GM19351 (cell line): ENCODE data around the gene C15orf61.

Source experiments
- ATAC-seq: cut with Tn5 transposase; IDR thresholded peaks from one replicate; pipeline ENCODE4 v1.9.1; 2021; ENCODE audit warnings: mild to moderate bottlenecking, moderate library complexity; ENCODE audit not compliant: unreplicated experiment

Gene C15orf61

DNA sequence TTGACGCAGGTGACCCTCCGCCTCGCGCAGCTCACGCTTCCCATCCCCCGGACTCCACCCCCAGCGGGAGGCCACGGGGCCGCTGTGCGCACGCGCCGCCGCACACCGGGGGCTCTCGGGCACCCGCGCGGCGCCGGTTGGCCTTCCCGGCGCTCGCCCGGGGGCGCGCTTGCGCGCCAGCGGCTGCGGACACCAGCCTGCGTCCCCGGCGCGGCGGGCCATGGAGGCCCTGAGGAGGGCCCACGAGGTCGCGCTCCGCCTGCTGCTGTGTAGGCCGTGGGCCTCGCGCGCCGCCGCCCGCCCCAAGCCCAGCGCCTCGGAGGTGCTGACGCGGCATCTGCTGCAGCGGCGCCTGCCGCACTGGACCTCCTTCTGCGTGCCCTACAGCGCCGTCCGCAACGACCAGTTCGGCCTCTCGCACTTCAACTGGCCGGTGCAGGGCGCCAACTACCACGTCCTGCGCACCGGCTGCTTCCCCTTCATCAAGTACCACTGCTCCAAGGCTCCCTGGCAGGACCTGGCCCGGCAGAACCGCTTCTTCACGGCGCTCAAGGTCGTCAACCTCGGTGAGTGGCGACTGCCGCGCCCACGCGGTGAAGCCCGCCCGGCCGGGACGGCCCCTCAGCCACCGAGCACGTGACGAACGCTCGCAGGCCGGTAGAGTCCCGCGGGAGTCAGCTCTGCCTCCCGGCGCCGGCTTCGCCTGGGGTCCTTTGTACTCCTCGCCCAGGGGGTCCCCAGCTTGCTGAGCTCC, at the start of gene C15orf61:
Gene C15orf61 (plus strand): TSS at position 103 of the 754 bp plus-strand sequence. CDS start 118 bp downstream, at position 221.
- ATAC-seq = peak; percentile 72

GRCh38 chr15:67472957-67473356, 48.0 kb upstream of the C15orf61 start:
- no peak for ATAC-seq

DNA sequence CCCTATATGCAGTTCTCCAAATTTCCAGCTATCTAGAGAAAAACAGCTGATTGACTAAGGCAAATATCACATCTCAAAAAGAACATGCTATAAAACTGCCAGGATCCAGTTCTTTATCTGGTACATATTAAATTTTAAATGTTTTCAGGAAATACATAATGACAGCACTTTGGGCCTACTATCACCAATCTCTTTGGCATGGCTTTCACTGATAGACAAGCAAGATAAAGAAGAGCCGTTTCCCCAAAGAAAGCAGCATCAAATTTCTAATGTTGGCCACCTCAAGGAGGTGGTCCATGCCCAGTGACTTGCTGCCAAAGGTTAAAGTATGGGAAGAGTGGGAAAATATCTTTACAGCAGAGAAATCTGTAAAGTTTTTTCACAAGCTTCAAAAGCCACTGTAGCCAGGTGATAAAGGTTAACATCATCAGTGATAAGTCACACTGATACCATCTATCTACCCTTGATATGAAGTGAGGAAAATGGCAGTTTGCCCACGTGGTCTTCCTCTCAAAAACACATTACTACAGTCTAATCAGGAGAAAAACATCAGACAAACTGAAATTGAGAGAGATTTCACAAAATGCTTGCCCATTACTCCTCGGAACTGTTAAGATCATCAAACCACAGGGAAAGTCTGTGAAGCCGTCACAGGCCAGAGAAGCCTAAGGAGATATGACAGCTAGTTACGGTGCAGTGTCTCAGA, 46.4 kb upstream of the C15orf61 start:
- ATAC-seq = no peak

DNA sequence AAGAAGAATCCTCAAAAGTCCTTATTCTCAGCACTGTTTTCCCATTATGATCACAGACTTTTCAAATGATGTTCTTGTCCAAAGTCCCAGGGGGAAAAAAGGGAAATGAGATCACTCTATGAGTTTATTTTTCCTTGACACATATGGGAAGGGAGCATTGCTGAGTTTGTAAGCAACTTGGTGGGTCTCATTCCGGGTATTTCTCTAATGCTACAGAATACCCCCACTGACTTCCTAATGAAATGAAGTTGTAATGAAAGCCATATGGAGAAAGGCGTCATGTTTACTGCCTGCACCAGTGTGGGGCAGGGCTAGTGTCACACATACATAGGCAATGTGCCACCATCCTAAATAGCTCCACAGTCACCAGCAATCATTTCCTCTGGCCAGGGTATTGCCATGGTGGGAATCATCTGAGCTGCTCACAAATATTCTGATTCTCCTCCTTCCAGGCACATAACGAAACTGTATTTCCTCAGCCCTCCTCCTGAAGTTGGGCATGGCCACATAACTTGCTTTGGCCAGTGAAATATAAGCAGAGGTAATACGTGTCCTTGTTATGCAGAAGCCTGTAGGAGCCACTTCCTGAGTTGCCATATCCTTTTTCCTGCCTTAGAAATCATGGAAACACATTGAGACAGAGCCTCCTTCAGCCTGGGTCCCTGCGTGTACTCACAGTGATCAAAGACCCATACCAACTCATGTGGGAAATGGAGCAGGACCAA, 41.0 kb upstream of the C15orf61 start:
- no peak for ATAC-seq

GRCh38 chr15:67480741-67481140, 40.2 kb upstream of the C15orf61 start:
- ATAC-seq = no peak

DNA sequence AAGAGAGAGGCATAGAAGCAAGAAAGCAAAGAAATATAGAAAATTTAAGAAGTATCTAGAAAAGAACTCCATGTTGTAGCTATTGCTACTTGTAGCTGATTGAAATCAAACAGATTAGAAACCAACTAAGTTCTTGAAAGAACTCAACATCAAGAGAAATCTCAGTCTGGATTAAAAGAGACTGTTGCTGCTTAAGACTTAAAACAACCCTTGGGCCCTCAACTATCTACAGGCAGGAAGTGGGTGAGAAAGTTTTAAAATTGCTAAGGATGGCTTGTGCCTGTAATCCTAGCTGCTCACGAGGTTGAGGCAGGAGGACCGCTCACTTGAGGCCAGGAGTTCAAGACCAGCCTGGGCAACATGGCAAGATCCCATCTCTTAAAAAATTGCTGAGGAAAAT, 39.3 kb upstream of the C15orf61 start:
- ATAC-seq = no peak

GRCh38 chr15:67495585-67495984, 25.3 kb upstream of the C15orf61 start:
- no peak for ATAC-seq

DNA sequence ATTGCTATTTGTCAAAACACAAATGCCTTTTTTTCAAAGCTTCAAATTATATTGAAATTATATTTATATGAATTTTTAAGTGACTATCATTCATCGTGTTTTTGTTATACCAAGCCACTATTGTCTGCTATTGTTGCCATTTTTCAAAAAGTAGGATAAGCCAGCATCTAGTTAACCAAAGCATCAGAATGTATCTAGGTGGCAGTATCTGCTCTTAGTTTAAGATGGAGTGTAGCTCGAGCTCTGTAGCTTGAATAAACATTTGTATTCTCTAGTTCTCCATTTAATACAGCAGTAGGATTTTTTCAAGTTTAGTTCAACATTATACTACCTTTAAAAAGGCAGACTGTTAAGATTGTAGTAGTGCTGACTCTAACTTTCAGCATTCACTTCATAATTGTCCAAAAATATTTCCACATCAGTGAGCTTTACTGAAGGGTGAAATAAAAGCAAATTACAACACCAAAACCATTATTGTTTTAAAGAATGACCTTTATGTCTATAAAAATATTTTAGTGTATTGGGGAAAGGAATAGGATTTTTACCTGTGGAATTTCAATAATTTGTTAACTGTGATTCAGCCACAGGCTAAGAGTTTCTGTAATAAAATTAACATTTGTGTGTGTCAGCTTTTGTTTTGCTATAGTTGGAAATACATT, 19.6 kb upstream of the C15orf61 start:
- no peak for ATAC-seq

DNA sequence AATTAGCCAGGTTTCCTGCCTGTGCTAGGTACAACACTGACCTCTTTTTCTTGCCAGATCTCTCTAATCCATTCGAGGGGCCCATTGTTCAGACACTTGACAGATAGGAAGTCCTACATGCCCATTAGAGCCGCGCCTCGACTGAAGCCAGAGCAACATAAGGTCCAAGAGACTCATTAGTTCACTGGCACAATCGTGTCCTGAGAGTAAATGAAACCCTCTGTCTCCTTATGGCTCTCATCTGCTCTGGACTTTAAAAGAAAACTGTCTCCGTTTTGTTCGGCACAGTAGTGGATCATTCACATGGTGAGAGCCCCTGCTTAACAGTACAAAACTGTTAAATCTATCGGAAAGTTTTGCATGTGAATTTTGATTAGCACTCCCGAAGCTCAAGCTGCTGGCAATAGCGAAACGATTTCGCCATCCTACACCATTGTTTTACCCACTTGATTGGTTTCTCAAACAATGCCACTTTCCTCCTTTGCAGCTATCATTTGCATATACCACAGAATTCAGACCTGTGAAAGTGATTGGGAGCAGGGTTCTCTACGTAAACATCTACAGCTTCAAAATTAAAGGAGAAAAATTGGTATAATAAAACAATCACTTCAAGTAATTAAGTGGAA, 19.0 kb upstream of the C15orf61 start:
- ATAC-seq = no peak

DNA sequence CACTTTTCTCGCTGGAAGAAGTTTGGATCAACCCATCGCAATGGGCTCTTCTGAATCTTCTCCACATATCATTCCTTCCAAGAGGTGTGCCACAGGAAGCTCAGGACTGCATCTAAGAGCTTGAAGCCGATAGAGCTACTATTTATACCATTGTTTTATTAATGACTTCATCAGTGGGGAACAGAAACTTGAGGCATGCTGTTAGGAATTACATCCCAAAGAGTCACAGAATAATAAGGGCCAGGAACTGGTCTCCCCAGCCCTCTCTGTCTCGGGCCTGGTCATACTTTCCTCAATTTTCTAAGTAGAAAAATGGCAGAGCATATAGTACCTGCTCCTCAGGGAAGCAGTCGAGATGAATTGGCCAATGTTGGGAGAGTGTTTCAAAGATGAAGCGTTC, 16.9 kb upstream of the C15orf61 start:
- no peak for ATAC-seq

GRCh38 chr15:67504796-67505195, 16.1 kb upstream of the C15orf61 start:
- no peak for ATAC-seq

GRCh38 chr15:67505675-67506572, 15.0 kb upstream of the C15orf61 start:
- no peak for ATAC-seq

DNA sequence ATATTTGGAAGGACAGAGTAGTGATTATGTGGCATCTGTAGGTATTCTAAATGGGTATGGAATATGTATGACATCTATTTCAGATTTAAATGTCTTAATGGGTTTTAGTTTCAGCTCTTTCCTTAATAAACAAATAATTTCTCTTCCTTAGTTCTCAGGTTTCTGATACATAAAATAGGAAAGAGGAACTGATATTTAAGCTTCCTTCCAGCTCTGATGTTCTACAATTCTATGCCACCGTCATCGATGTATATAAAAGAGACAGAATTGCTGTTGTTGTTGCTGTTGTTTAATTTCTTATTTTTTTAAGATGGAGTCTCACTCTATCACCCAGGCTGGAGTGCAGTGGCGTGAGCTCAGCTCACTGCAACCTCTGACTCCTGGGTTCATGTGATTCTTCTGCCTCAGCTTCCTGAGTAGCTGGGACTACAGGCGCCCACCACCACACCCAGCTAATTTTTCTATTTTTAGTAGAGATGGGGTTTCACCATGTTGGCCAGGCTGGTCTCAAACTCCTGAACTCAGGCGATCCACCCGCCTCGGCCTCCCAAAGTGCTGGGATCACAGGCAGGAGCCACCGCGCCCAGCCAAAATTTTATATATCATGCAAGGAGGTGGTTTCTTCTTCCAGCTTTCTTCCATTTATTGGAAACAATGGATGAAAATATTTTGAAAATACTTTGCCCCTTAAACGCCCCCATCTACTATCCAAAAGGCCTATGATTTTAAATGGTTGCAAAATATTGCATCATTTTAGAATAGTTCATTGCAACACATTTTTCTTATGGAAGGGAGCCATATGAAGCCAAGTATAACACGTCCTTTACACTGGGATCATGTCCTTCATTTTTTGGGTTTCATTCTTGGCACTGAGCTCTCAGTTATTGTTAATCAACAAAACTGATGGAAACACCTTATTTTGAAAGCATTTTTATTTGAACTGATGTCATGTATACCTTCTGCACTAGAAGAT, 13.9 kb upstream of the C15orf61 start:
- no peak for ATAC-seq

- ATAC-seq = no peak
Measured at GRCh38 chr15:67508407-67508806, 12.5 kb upstream of the C15orf61 start.

- no peak for ATAC-seq
Measured at GRCh38 chr15:67509918-67510317, 11.0 kb upstream of the C15orf61 start.

- no peak for ATAC-seq
Measured at GRCh38 chr15:67510597-67511190, 10.2 kb upstream of the C15orf61 start.

- no peak for ATAC-seq
Measured at GRCh38 chr15:67511606-67512005, 9.3 kb upstream of the C15orf61 start.

- no peak for ATAC-seq
Measured at GRCh38 chr15:67512140-67512539, 8.8 kb upstream of the C15orf61 start.
